Inflammatory macrophage treated with lipopolysaccharide for 1 hour (primary cell): ENCODE data around the gene ADARB2.
"Not testable (repeated sequence)": the region's sequence is repeated elsewhere in the genome, so short reads cannot be mapped to it uniquely, and the experiment has no call there.

Source experiments
- DNase-seq, 2 donors: peaks; one replicate each; pipeline ENCODE4 v3.0.0-alpha.2; 2020 to 2022

The ADARB2 gene

DNA sequence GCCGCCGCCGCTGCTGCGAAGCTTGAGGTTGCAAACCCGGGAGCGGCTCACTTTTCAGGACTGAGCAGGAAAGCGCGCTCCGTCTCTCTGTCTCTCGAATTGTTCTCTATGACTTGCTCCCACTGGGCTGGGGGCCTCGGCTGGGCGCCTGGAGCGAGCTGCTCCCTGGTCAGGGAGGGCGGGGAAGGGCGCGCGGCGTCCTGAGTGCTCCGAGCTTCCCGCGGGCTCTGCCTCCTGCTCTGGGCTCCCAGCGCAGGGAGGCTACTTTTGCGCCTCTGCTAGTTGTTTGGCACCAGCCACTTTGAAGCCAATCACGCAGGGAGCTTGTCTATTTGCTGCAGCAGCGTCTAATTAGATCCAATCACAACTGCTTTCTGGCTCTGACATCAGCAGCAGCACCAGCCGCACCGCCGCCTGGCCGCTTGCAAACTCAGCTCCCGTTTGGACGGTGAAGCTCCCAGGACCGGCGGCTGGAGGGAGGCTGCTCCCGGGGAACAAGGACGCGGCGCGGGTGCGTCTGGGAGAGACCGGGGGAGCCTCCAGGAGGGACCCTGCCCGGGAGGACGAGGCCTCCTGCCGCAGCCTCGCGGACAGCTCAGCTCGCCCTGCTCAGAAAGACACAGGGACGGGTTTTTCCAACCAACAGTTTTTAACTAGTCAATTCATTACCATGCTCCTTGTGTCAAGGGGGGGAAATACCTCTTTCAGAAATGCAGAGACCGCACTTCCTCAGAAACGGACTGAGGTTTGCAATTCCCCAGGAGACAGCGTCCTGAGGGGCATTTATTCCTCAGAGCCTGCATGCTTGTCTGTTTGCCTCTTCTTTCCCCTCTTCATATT lies at the start of gene ADARB2:
Gene ADARB2, minus strand, starts transcription at position 304 of the 840 bp plus-strand sequence.
- no peak for DNase-seq

DNA sequence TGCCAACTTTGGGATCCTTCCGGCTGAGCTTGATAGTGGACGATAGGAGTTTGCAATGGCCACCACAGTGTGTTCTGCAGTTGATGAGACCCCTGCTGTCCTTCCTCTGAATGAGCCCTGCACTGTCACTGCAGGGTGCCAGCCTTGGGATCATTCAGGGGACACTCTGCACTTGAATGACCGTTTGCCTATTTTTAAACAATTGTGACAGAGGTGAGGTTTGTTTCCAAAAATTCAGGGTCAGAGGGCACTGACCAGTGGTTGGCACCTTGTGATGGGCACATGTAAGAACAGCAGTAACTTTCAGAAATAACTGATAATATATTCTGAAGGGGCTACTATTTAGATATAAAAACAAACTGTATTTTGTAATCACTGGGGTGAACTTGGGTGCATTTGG lies 48.5 kb upstream of the ADARB2 start:
- no peak for DNase-seq

DNA sequence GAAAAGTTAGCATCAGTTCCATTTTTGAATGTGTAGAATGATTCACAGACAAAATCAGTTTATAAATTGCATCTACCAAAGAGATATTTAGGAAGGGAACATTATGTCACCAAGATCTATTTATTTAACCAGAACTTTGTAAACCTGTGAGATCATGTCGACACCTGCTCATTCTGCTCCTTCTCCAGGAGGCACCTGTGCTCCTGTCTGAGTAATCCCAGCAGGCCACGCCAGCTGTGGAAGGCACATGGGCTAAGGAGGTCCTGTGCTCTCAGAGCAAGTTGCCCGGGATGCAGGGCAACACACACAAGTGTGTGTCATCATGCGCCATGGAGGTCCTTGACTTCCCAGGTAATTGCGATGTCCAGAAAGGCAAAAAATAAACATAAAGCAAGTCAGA lies 45.5 kb upstream of the ADARB2 start:
- no peak for DNase-seq

- DNase-seq, result no peak
These were observed 42.5 kb upstream of the ADARB2 start for GRCh38 chr10:1779796-1780195.

GRCh38 chr10:1778375-1778969 lies 41.1 kb upstream of the ADARB2 start:
- DNase-seq, result no peak

GRCh38 chr10:1776127-1776662 lies 38.9 kb upstream of the ADARB2 start:
- no peak for DNase-seq

DNA sequence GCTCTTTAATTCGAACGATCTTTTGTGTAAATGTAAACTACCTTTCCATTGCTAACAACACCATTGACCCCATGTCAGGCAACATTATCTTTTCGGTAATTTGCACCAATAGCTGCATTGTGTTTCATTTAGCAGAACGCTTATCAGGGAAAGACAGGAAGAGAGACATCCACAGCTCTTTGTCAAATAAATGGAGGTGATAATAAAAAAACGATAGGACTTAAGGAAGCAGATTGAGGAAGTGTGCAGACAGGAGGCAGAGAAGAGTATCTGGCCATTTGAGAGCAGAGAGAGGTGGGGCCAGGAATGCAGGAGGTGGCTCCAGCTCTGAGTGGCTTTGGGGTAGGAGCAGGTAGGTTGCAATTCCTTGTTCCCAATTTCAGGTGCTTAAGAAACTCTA lies 37.5 kb upstream of the ADARB2 start:
- no peak for DNase-seq

DNA sequence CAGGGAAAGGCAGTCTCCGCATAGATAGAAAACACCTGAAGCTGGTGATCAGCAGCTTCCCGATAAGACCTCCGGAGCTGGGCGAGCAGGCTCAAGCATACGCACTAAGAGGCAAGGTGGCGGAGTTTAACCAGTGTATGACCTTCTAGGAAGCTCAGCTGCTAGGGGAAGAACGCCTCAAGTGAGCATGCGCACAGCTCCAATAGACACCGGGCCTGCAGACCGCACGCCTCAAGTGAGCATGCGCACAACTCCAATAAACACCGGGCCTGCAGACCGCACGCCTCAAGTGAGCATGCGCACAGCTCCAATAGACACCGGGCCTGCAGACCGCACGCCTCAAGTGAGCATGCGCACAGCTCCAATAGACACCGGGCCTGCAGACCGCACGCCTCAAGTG lies 35.9 kb upstream of the ADARB2 start:
- not testable (repeated sequence) for DNase-seq

GRCh38 chr10:1766049-1766448 lies 28.7 kb upstream of the ADARB2 start:
- DNase-seq, result no peak

- no peak for DNase-seq
These were observed 24.8 kb upstream of the ADARB2 start for GRCh38 chr10:1762076-1762475.

GRCh38 chr10:1754506-1755153 lies 17.3 kb upstream of the ADARB2 start:
- no peak for DNase-seq

DNA sequence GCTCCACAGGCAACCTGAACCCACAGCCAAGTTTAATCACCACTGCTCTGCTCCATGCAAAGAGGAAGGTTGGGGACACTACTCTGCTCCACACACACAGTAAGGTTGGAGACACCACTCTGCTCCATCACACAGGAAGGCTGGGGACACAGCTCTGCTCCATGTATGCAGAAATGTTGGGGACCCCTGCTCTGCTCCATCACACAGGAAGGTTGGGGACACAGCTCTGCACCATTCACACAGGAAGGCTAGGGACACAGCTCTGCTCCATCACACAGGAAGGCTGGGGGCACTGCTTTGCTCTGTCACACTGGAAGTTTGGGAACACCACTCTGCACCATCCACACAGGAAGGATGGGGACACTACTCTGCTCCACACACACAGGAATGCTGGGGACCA lies 14.8 kb upstream of the ADARB2 start:
- no peak for DNase-seq

- no peak for DNase-seq
These were observed 10.3 kb upstream of the ADARB2 start for GRCh38 chr10:1747590-1748157.

DNA sequence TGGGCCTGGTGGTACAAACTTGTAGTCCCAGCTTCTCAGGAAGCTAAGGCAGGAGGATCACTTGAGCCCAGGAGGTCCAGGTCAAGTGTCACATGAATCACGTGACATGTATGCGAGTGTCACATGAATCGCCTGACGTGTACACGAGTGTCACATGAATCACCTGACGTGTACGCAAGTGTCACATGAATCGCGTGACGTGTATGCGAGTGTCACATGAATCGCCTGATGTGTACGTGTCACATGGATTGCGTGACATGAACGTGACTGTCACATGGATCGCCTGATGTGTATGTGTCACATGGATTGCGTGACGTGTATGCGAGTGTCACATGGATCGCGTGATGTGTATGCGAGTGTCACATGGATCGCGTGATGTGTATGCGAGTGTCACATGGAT lies 9.5 kb upstream of the ADARB2 start:
- no peak for DNase-seq

DNA sequence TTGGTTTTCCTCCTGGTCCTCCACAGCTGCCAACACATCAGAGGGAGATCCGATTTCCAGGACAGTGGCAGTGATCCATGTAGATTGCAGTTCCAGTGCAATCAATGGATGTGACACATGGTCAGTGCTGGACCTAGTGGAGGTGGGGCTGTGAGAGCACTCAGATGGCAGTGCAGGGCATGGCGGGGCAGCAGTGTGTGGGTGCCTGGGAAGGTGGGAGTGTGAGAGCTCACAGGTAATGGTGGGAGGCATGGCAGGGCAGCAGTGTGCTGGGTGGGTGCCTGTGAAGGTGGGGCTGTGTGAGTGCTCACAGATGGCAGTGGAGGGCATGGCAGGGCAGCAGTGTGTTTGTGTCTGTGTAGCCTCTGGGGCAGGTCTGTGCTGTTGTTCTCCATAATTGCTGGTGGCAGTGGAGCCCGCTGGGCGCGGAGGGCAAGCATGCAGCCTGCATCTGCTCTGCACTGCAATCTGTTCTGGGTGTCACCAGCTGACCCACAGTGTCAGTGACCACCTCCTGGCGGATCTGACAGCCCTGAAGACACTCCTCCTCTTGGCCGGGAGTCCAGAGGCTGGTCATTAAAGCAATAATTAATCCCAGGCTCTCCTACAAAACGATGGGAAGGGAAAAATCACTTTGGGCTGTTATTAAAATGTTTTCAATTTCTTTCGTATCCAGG lies 8.6 kb upstream of the ADARB2 start:
- no peak for DNase-seq

GRCh38 chr10:1744524-1744923 lies 7.2 kb upstream of the ADARB2 start:
- no peak for DNase-seq

DNA sequence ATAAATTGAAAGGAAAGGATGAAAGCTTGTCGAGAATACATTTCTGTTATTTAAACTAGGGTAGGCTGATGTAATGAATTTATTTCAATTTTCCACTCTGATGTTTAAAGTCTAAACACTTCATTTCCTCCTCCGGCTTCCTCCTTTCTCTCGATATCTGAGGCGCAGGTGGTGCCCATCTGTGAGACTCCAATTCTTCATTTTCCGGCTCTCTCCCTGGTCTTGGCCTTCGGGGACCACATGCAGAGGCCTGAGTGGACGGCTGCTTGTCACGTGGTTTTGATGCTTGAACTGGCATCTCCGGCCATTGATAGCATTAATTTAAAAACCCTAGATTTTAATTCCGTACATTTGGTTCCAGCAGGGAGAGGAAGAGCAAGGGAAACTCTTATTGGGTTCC lies 5.8 kb upstream of the ADARB2 start:
- no peak for DNase-seq

GRCh38 chr10:1741450-1741849 lies 4.1 kb upstream of the ADARB2 start:
- no peak for DNase-seq

GRCh38 chr10:1739751-1740150 lies 2.4 kb upstream of the ADARB2 start:
- DNase-seq, result no peak

- no peak for DNase-seq
These were observed 1.6 kb upstream of the ADARB2 start for GRCh38 chr10:1738950-1739349.

GRCh38 chr10:1736972-1737221 lies 428 bp downstream of the ADARB2 start:
- no peak for DNase-seq

DNA sequence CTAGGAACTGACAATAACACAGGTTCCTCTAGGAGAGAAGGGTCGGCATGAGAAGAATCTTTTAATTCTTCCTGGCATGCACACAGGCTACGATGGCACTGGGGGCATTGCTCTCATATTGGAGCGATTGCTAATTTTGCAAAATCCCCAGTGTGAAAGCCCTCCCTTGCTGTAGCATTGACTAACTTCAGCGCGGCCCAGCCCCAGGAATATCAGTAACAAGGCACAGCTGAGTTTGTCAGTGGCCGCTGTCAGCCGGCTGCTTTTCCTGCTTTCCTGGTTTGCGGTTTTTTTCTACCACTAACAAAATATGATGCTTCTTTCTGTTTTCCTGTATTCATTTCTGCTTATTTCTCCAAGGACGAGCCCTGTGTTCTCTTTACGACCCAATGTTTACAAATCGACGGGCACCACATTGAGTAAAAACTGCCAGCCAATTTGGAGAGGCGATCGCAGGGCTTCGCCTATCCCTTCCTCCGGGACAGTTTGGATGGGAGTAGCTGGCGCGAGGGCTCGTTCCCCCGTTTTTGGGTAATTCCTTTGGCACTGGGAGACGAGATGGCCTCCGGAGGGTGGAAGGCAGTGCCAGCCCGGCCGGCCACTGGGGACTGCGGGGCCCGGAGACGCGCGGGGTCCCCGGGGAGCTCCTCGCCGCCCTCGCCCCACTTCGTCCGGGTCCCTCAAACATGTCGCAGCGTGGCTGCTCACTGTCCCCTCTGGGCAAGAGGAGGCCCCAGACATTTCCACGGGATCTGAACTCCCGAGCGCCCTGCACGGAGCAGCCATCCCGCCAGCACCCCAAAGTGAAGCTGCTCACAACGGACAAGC lies 967 bp downstream of the ADARB2 start:
- DNase-seq, result no peak
